ENCODE results near the gene FOXO3.

Gene FOXO3

GRCh38 chr6:108598305-108598863, 37.7 kb downstream of the FOXO3 start:
- DNase-seq = peak; percentile 95

DNA sequence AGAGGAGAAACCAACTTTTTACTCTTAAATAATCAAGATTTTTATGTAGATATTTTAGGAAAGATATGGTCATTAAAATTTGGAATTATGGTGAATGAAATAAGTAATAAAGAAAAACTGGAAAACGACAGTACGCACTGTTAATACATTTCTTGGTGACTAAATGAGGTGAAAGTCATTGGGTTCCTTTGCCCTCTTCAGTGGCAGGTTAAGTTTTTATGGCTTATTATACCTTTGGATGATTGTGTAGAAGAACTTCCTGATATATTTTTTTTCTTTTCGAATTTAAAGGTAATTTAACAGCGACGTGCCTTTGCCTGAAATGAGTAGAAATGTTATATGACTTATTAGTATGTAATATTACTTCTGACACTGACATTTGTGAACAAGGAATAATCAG, 43.4 kb downstream of the FOXO3 start:
- no peak for DNase-seq

DNA sequence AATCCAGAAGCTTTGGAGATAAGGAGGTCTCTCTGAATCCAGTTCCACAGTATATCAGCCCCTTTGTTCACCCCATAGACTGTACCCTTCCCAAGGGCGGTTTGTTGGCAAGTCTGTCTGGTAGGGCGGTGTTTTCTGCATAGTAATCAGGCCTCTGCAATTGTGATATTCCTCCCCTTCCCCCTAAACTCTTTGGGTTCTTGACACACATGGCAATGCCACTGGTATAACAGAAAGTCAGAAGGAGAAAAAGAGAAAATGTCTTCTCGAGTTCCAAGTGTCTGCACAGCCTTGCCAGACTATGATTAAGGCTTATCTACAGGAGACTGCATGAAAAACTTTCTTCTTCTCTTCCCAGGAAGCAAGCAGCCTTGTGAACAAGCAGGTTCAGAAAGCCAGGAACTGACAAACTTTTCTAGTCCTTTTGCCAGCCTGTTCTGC, 45.6 kb downstream of the FOXO3 start:
- DNase-seq = peak; percentile 89

DNA sequence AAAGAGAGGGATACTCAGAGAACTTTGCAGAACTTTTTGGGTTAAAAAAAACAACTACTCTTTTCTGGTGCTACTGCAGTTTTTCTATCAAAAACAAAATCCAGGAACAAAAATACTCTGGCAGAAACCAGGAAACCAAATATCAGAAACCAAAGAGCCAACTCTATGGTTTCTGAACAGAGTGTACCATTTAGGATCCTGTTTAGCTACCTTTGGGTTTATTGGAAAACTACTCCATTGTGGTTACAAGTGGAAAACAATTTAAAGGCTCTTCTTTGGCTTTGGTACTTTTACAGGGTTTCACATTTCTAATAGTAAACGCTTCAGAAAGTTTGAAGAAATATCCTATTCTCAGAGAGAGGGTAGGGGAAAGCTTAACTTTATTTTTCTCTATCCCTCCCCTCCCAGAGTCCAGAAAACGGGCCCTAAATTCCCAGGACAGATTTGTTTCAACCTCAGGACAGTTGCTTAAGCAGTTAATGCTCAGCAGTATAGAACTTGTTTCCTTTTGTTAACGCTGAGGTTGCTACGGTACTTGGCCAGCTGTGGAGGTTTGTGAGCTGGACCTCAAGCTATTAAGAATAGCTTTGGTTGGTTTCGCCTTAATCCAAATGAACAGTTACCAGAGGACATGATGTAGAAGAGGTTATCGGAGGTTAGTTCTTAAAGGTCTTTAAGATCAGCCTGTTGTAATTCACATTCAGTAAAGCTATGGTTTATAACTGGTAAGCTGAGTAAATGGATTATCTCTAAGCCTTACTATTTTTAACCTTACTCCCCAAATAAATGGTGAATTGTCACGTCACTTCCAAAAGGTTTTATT, 47.9 kb downstream of the FOXO3 start:
- no peak for DNase-seq

- no peak for DNase-seq
Observed at GRCh38 chr6:108609276-108609769, 48.6 kb downstream of the FOXO3 start.

DNA sequence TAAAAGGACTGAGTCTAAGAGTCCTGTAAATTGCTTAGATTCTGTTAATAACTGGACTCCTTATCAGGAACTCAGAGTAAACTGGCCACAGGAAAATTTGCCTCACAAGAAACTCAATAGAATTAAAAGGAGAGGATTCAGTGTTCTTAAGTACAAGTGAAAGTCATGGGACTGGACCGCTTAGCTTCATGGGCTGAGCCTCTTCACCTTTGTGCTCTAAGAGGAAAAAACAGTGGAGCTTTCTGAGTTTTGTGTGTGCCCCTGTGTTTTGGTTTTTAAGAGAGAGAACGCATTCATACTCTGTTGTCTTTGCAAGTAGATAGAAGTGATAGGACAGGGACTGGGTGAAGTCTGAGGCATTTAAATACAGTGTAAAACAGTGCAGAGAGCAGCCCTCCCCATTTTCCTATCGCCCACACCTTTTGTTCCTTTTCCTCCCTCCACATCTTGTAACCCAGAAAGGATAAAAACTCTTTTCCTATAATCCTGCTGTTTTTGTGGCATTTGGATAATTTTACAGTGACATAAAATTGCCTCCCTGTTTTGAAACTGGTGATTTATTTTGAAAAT, 49.6 kb downstream of the FOXO3 start:
- no peak for DNase-seq

GRCh38 chr6:108610957-108611586, 50.4 kb downstream of the FOXO3 start:
- DNase-seq = no peak

DNA sequence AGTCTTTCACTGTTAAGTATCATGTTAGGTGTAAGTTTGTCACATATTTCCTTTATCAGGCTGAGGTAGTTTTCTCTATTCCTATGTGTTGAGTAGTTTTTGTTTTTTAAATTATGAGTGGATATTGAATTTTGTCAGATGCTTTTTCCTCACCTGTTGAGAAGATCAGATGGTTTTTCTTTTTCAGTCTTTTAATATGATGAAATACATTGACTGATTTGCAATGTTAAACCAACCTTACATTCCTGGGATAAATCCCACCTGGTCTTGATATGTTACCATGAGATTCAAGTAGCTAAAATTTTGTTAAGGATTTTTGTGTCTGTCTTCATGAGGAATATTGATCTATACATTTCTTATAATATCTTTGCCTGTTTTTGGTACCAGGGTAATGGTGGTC, 52.1 kb downstream of the FOXO3 start:
- DNase-seq = no peak

GRCh38 chr6:108616544-108616943, 55.8 kb downstream of the FOXO3 start:
- DNase-seq = no peak

DNA sequence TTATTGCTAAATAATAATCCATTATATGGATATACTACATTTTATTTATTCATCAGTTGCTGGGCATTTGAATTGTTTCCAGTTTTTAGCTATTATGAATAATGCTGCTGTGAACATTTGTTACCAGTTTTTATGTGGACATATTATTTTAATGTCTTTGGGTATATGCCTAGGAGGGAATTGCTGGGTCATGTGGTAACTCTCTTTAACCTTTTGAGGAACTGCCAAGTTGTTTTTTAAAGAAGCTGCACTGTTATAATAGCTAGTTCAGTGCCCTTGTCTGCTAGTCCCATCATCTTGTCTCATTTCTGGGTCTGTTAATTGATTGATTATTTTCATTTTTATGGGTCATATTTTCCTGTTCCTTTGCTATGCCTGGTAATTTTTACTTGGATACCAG, 56.3 kb downstream of the FOXO3 start:
- no peak for DNase-seq

DNA sequence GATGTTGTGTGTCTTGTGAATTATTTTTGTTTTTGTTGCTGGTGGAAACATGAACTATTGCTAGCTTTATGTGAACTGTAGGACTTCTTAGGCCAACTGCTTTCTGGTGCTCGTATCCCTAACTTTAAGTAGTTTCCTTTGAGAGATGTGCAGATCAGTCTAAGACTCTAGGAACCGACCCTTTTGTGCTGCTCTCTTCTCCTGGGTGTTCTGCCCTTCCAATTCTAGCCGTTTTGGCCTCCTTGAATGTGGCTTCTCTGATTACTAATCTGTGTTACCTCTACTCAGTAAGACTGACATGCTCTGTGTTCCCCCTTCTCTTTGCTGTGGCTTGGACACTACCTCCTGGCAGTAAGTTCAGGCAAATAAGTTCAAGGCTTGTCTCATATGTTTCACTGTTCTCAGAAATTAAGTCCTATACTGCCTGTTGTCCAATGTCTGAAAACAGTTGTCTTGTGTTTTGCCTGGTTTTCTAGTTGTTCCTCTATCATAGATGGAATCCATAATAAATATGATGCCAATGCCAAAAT, 58.0 kb downstream of the FOXO3 start:
- DNase-seq = no peak

- DNase-seq = no peak
Observed at GRCh38 chr6:108619431-108620197, 58.9 kb downstream of the FOXO3 start.

DNA sequence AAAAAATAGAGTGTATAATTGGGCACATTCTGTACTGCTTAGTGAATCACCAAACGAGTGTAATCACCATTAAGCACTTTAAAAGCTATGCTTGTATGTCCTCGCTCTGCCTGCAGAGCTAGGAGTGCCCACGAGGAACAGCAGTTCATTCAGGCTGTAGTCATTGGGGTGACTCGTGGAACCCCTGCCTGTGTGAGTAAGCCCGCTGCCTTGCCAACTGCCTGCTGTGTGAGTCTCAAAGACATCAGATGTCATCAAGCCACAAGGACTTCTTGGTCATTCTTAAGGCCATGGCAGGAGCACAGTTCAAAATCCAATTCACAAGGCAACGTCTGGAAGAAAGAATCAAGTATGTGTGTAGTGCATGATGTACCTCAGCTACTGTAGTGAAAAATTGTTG, 60.4 kb downstream of the FOXO3 start:
- DNase-seq = peak; percentile 67

GRCh38 chr6:108622641-108623298, 62.1 kb downstream of the FOXO3 start:
- DNase-seq = peak; percentile 61

DNA sequence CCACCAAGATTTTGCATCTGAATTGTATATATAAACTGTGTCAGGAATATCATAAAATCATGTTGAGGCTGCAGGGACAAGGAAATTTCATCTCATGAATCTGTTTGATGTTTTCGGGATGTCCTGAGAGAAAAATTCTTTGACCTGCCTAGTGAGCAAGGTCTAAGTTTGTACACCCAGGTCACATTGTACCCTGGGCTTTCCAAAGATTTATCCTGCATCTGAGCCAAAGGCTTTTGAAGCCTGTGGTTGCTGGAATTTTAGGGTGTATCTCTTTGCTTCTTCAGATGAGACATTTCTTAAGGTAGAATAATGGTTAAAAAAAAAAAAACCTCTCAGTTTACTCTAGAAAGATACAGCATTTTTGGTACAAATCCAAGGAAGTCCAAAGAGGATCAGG, 63.3 kb downstream of the FOXO3 start:
- DNase-seq = no peak

DNA sequence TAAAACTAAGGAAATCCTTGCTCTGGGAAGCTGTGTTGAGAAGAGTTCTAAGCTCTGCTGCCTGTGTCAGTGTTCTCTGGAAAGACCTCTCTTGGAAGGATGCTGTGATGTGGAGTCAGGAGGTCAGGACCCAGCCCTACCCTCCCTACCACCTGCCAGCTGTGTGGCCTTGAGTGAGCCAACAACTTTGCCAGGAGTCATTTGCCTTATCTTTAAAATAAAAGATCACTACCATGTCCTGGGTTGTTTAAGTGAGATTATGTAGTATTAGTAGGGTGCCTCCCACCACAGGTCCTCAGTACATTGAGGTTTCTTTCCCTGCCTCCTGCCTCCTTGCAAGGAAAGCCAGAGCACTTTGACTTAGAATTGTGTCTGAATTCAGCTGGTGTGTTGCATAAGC, 64.9 kb downstream of the FOXO3 start:
- DNase-seq = peak; percentile 55

DNA sequence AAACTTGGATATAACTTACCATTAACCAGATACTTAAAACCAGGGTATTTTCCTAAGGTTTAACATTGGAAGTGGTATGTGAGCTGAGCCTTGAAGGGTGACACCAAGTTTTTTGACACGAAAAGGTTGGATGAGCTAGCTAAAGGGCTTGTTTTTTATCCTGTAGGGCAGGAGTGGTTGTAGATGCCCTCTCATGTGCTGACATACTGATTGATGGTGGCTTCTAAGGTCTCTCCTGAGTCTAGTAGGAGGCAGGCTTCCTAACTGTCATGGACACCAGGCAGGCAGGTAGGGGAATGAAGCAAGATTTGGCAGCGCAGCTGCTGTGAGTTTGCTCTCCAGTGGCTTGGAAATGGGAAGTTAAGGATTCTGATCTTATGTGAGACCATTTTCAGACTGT, 66.1 kb downstream of the FOXO3 start:
- DNase-seq = no peak

DNA sequence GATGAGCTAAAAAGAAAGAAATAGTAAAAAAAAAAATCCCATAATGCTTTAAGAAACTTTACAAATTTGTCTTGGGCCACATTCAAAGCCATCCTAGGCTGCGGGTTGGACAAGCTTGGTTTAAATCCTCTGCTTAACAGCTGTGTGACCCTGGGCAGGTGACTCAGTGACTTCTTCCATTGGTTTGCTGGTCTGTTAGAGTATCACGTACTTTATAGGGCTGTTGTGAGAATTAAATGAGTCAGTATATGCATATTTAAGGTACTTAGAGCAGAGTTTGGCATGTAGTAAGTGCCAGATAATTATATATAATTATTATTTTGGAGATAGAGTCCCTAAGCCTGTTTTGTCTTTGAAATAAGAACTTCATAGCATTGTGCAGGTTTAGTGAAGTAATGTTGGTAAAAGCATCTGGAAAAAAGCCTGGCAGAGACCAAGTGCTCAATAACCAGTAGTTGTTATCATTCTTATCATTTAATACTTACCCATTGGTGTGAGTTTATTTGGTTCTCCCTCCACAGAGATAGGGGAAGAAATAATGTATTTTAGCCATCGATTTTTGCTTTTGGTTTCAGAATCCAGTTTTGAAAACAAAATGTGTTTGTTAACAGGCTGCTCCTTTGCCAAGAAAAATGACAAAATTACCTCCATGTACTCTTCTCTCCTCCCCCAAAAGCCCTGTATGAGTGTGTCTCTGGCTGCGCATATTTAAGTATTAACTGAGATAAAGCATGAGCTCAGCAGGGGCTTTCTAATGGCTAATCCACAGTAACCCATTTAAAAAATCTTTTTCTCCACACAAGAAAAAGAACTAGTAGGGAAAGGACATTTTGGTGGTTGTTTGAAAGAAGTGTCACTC, 67.2 kb downstream of the FOXO3 start:
- peak; percentile 51 for DNase-seq

DNA sequence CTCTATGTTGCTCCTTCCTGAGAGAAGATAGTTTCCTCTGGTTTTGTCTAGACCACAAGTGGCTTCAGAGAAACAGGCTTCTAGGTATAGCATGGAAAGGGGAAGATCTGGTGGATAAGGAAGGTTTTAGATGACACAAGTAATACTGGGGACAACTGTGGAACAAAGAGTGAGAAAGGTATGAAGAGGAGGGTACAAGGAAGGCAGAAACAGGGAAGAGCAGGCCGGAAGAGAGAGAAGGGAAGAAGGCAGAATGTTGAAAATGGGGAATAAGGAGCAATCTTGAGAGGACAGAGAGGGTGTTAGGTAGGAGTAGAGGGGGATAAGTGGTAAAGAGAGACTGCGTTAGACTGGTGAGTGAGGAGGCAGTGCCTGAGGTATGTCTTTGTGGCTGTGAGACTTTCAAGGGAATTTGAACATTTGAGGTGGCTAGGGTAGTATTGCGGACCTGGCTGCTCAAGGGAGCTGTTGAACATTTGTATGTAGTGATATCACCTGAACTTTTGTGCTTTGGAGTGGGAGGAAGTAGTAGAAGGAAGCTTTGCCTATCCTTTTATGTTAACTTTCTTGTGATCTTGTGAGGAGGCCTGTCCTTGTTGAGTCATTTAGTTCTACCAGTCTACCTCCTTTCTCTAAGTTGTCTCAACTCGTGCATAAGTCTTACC, 69.5 kb downstream of the FOXO3 start:
- DNase-seq = peak; percentile 41

DNA sequence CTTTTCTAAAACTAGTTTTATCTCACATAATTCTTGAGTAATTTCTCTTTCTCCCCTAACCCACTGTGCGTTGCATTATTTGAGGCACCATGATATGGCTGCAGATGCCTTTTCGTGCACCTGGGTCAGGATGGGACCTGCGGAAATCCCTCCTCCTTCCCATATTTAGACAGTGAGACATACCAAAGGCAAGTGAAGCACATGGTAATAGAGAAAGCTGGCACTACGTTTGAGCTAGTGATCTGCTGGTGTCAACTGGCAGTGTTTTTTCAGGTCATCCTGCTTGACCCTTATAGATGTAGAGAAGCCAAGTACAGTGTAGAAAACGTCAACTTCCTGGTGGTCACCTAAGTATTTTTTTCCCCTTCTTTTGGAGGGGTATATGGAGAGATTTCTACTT, 71.7 kb downstream of the FOXO3 start:
- no peak for DNase-seq
